Measurements from ENCODE around the gene TUBB1. TPM values are rescaled to one million over a fixed set of nuclear protein-coding genes. Genes with fewer than 3 reads are reported as not detected.
A peak's percentile ranks its signal among the peaks of the same experiment; 100 is the strongest.

Gene TUBB1
- total and polyA plus RNA-seq, 2 donors (not counting 1 experiment from before 2014, with no cell fraction given), result 0.22 to 0.43 TPM

DNA sequence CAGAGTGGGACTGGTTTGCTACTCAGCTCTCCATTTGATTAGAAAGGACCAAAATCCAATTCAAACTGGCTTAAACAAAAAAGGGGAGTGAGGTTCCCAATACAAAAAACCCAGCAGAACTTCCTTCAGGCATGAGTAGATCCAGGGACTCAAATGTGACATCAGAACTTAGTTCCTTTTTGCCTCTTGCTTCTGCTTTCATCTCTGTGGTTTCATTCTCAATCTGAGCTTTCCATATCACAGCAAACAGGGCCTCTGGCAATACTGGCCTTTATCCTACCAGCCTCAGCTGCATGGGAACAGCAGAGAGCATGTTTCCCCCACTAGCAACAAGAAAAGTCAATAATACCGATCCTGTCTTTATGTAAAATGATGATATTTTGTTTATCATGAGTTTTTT is 52.0 kb downstream of the TUBB1 start:
- peaks cover 19% of the 10 kb centered on the region for H3K27me3 Mint-ChIP-seq
- H4K20me1 ChIP-seq (ENCODE audit: control insufficient read depth, insufficient read depth, low read length, poor library complexity, severe bottlenecking), result no peaks in the 10 kb centered on the region
- peak overlapping the region; percentile 82 for H3K27ac Mint-ChIP-seq
- no peak overlapping the region for H2AFZ ChIP-seq (ENCODE audit: insufficient read depth, low read depth, low read length, poor library complexity, severe bottlenecking)
- POLR2A ChIA-PET, result no interaction called here
- no peaks in the 10 kb centered on the region for H3K9me3 ChIP-seq (ENCODE audit: control extremely low read depth in 1 of 3, control insufficient read depth in 2 of 3, insufficient read depth in 1 of 3, low read length in 2 of 3)
- intact Hi-C loops (cut with micrococcal nuclease), result no loop called here
- DNase-seq (peak; percentile 66), ATAC-seq (ENCODE audit: low read depth) (peak; percentile 69)
- no peak overlapping the region for H3K4me3 Mint-ChIP-seq
- H3K4me1 Mint-ChIP-seq, result peaks cover 14% of the 10 kb centered on the region
- H3K4me1 ChIP-seq (ENCODE audit: control insufficient read depth in 2 of 2, insufficient read depth in 2 of 2, low read length in 2 of 2), result peaks cover 8 to 11% of the 10 kb centered on the region in 2 donors
- no peaks in the 10 kb centered on the region for H3K79me2 ChIP-seq (ENCODE audit: control insufficient read depth, insufficient read depth, low read length)
- H3K27me3 ChIP-seq (replicated peaks in 1 of 4; ENCODE audit: control extremely low read depth in 1 of 4, control insufficient read depth in 3 of 4, insufficient read depth in 4 of 4, low read length in 3 of 4), result peaks cover 0 to 3% (median 0%) of the 10 kb centered on the region in 4 experiments
- no peak overlapping the region for H3K27ac ChIP-seq (ENCODE audit: low read length in 2 of 2)
- H3K9me3 Mint-ChIP-seq (ENCODE audit: insufficient read depth), result no peaks in the 10 kb centered on the region
- CTCF ChIA-PET, result interaction anchor here (0.6 to 2.4 kb wide), 5 partner anchors 12 to 151 kb away, joined by 3 to 13 read pairs (median 4); no protein-coding TSS in a partner anchor
- no CpG with 5 or more reads among the region's 1 CpG for WGBS (ENCODE audit: insufficient coverage)
- no peak overlapping the region for H3K9ac ChIP-seq (ENCODE audit: low read length)
- no peaks in the 10 kb centered on the region for H3K36me3 ChIP-seq (replicated peaks in 1 of 2; ENCODE audit: control extremely low read depth in 1 of 2, control insufficient read depth in 1 of 2, extremely low read depth in 1 of 2, insufficient read depth in 2 of 2, low read length in 1 of 2)
- H3K4me2 ChIP-seq (replicated peaks; ENCODE audit: low read depth, low read length, poor library complexity, severe bottlenecking), result peak overlapping the region; percentile 14
- no peak overlapping the region for H3K4me3 ChIP-seq (ENCODE audit: control extremely low read depth in 1 of 5, extremely low read depth in 1 of 5, insufficient read depth in 1 of 5, low read depth in 2 of 5, low read length in 4 of 5)
- TF ChIP-seq CTCF (IDR thresholded peaks at IDR 0.05) (no peak), EZH2 (IDR thresholded peaks at IDR 0.05; ENCODE audit: borderline replicate concordance, insufficient read depth, low read depth, low read length, poor library complexity, severe bottlenecking) (no peak)

DNA sequence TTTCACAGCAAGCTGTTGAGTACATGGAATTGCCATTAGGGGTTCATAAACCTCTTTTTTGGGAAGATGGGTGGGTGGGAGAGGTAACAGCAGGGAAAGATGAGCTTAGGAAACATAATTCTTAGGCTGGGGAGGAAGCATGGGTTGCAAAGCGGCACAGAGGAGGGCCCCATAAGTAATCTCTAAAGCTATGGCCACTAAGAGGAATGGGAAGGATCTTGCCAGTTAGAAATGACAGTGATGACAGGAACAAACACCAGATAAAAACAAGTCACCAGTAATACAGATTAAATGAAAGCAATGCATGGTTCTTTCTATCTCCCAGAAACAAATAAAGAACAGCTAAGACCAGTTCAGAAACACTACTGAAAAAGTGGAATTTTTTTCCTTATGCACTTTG is 54.4 kb downstream of the TUBB1 start:
- Mint-ChIP-seq H3K4me3 (no peak overlapping the region), H3K27ac (no peak overlapping the region), H3K27me3 (peaks cover 23% of the 10 kb centered on the region), H3K9me3 (ENCODE audit: insufficient read depth) (no peaks in the 10 kb centered on the region), H3K4me1 (peaks cover 21% of the 10 kb centered on the region)
- H3K27me3 ChIP-seq (replicated peaks in 1 of 4; ENCODE audit: control extremely low read depth in 1 of 4, control insufficient read depth in 3 of 4, insufficient read depth in 4 of 4, low read length in 3 of 4), result peaks cover 0 to 9% (median 1%) of the 10 kb centered on the region in 4 experiments
- TF ChIP-seq CTCF (IDR thresholded peaks at IDR 0.05) (no peak), EZH2 (IDR thresholded peaks at IDR 0.05; ENCODE audit: borderline replicate concordance, insufficient read depth, low read depth, low read length, poor library complexity, severe bottlenecking) (no peak)
- no peaks in the 10 kb centered on the region for H4K20me1 ChIP-seq (ENCODE audit: control insufficient read depth, insufficient read depth, low read length, poor library complexity, severe bottlenecking)
- intact Hi-C loops (cut with micrococcal nuclease), result no loop called here
- no peak overlapping the region for H3K4me3 ChIP-seq (ENCODE audit: control extremely low read depth in 1 of 5, extremely low read depth in 1 of 5, insufficient read depth in 1 of 5, low read depth in 2 of 5, low read length in 4 of 5)
- ATAC-seq (ENCODE audit: low read depth) (no peak), DNase-seq (no peak)
- H3K36me3 ChIP-seq (replicated peaks in 1 of 2; ENCODE audit: control extremely low read depth in 1 of 2, control insufficient read depth in 1 of 2, extremely low read depth in 1 of 2, insufficient read depth in 2 of 2, low read length in 1 of 2), result no peaks in the 10 kb centered on the region
- no peak overlapping the region for H2AFZ ChIP-seq (ENCODE audit: insufficient read depth, low read depth, low read length, poor library complexity, severe bottlenecking)
- no peak overlapping the region for H3K9ac ChIP-seq (ENCODE audit: low read length)
- POLR2A ChIA-PET, result no interaction called here
- H3K27ac ChIP-seq (ENCODE audit: low read length in 2 of 2), result no peak overlapping the region
- no peak overlapping the region for H3K4me2 ChIP-seq (replicated peaks; ENCODE audit: low read depth, low read length, poor library complexity, severe bottlenecking)
- no peaks in the 10 kb centered on the region for H3K79me2 ChIP-seq (ENCODE audit: control insufficient read depth, insufficient read depth, low read length)
- no peaks in the 10 kb centered on the region for H3K9me3 ChIP-seq (ENCODE audit: control extremely low read depth in 1 of 3, control insufficient read depth in 2 of 3, insufficient read depth in 1 of 3, low read length in 2 of 3)
- WGBS (ENCODE audit: insufficient coverage), result no CpG with 5 or more reads among the region's 1 CpG
- CTCF ChIA-PET, result interaction anchor here (1.1 to 1.7 kb wide), 2 partner anchors 204 to 207 kb away, joined by 3 to 4 read pairs; no protein-coding TSS in a partner anchor
- peaks cover 13 to 16% of the 10 kb centered on the region in 2 donors for H3K4me1 ChIP-seq (ENCODE audit: control insufficient read depth in 2 of 2, insufficient read depth in 2 of 2, low read length in 2 of 2)
